A549 treated with GW870086 at 1 μM for 4 hours (cell line): Measurements from ENCODE around the gene AQR. TPM values are rescaled to one million over a fixed set of nuclear protein-coding genes. Genes with fewer than 3 reads are reported as not detected.

ENCODE experiments used
- total RNA-seq: library from RNA; stranded (reverse); fragments of 200-300 nt; extraction: Qiagen RNA extraction; gene quantifications from 5 replicates; pipeline ENCODE4 v1.2.3, GENCODE V29; 2022; ENCODE audit warnings: low read depth

Gene AQR
- total RNA-seq, result 23.9 to 34.9 TPM (median 34.4 TPM) in 5 replicates

DNA sequence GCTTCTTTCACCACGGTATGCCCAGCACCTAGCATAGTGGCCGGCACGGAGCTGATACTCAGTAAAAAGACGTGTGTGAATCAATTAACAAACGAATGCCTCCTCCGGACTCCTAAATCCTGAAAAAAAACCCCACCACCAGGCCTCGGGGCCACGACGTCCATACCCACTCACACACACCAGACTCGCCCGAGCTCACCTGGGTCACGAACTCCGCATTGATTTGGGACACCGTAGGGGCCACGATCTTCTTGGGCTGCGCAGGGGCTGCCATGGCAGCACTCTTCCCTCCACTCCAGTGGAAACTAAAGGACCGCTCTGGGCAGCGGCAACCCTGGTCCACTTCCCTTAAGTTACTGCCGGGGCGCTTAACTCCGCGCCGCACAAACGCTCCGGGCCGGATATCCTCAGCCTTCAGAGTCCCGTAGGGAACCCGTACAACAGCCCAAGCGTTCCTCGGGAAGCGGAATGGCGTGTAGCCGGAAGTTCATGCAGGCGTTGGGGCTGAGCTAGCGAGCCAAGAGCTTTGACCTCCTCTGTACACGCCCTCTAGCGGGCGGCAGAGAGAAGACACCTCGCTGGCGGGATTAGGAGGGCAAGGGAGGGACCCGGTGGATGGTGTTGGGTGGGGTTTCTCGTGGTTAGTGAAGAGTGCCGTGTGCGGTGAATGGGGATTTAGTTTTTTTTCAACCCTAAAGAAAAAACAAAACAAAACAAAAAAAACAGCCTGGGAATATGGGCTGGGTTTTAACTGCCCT, at the start of gene AQR:
Gene AQR (minus strand): TSS at position 403 of the 758 bp plus-strand sequence. CDS start 129 bp downstream, at position 274.

GRCh38 chr15:34988027-34988902, 18.7 kb upstream of the AQR start, which contains the start of gene ZNF770:
Gene ZNF770, minus strand, starts transcription at chr15:34988287. Its CDS starts 4,853 bp downstream, at chr15:34983434.

Other genes starting within 250 kb of the AQR start
- not detected in 5 replicates for gene GJD2, start 214.7 kb downstream of the AQR start, total RNA-seq
- 0.10 to 0.27 TPM (median 0.16 TPM) in 4 of 5 replicates, not detected in the other for gene ACTC1, start 174.2 kb downstream of the AQR start, total RNA-seq
- gene ZNF770, start 18.5 kb upstream of the AQR start, total RNA-seq, result 12.2 to 18.6 TPM (median 16.0 TPM) in 5 replicates
- not detected in 5 replicates for gene NANOGP8, start 115.6 kb upstream of the AQR start, total RNA-seq